DND-41 (cell line): ENCODE measurements around the gene ZSWIM4.
"Not testable (repeated sequence)": the region's sequence is repeated elsewhere in the genome, so short reads cannot be mapped to it uniquely, and the experiment has no call there.

Experiments
- ATAC-seq: fragments of 200-7000 bp; cut with Tn5 transposase; 3 replicates; pipeline ENCODE4 v1.9.1; 2021; ENCODE audit warnings: low read depth; ENCODE audit not compliant: insufficient read depth
- DNase-seq: peaks from one replicate; pipeline ENCODE4 v3.0.0-alpha.2; 2020
- H2AFZ ChIP-seq: 2 replicates; pipeline ENCODE4 v1.6.0; 2012; ENCODE audit warnings: low read depth, low read length
- H3K27ac ChIP-seq: 2 replicates; pipeline ENCODE4 v1.5.1; 2012; ENCODE audit warnings: low read length, inconsistent platforms
- H3K27me3 ChIP-seq: fragments of 200-600 bp; sonication (generic); 2 replicates; pipeline ENCODE4 v1.6.0; 2012; ENCODE audit warnings: low read length, mild to moderate bottlenecking, inconsistent platforms; ENCODE audit not compliant: insufficient read depth, poor library complexity
- H3K36me3 ChIP-seq: 2 replicates; pipeline ENCODE4 v1.5.1; 2012; ENCODE audit warnings: low read length, inconsistent platforms; ENCODE audit not compliant: insufficient read depth
- H3K4me1 ChIP-seq: 2 replicates; pipeline ENCODE4 v1.5.1; 2012; ENCODE audit warnings: mild to moderate bottlenecking, low read length; ENCODE audit not compliant: insufficient read depth
- H3K4me2 ChIP-seq: 2 replicates; pipeline ENCODE4 v1.6.0; 2012; ENCODE audit warnings: mild to moderate bottlenecking, moderate library complexity, low read length, inconsistent platforms; ENCODE audit not compliant: insufficient read depth
- H3K4me3 ChIP-seq, 2 experiments: fragments of 200-600 bp in 1 of 2; shearing (Covaris generic) in 1 of 2; 2 replicates each; pipeline ENCODE4 v1.5.1; 2012 to 2016; ENCODE audit warnings: inconsistent platforms in 2 of 2, low read length in 2 of 2, mild to moderate bottlenecking in 2 of 2, low read depth in 1 of 2, moderate library complexity in 1 of 2
- H3K79me2 ChIP-seq: 2 replicates; pipeline ENCODE4 v1.6.0; 2012; ENCODE audit warnings: low read length, inconsistent platforms; ENCODE audit not compliant: insufficient read depth
- H3K9ac ChIP-seq: 2 replicates; pipeline ENCODE4 v1.6.0; 2012; ENCODE audit warnings: low read depth, mild to moderate bottlenecking, inconsistent platforms, low read length, moderate library complexity
- H3K9me3 ChIP-seq: 2 replicates; pipeline ENCODE4 v1.5.1; 2012; ENCODE audit warnings: low read length, moderate library complexity, mild to moderate bottlenecking, inconsistent platforms; ENCODE audit not compliant: insufficient read depth, severe bottlenecking
- H4K20me1 ChIP-seq: 2 replicates; pipeline ENCODE4 v1.6.0; 2012; ENCODE audit warnings: low read length; ENCODE audit not compliant: insufficient read depth
- CTCF ChIP-seq: IDR thresholded peaks from 2 replicates; pipeline ENCODE4 v1.5.1; 2012; ENCODE audit warnings: borderline replicate concordance, low read length, moderate library complexity, mild to moderate bottlenecking; ENCODE audit not compliant: poor library complexity, severe bottlenecking; ENCODE audit errors: extremely low read depth
- EZH2 ChIP-seq: IDR thresholded peaks from 3 replicates; pipeline ENCODE4 v1.6.1; 2012; ENCODE audit warnings: borderline replicate concordance, low read depth, mild to moderate bottlenecking, moderate library complexity, low read length, inconsistent platforms; ENCODE audit not compliant: severe bottlenecking

The ZSWIM4 gene

GRCh38 chr19:13784731-13785452 lies 10.4 kb upstream of the ZSWIM4 start:
- no peaks in the 10 kb centered on the region for H3K36me3 ChIP-seq
- H3K79me2 ChIP-seq: no peaks in the 10 kb centered on the region
- no peaks in the 10 kb centered on the region for H4K20me1 ChIP-seq
- peak; percentile 75 for TF ChIP-seq CTCF
- no peak for TF ChIP-seq EZH2
- peak overlapping the region; percentile 77 for H2AFZ ChIP-seq
- peak; percentile 76 for DNase-seq
- H3K4me2 ChIP-seq: peak overlapping the region; percentile 43; the same call in 1 of the 2 replicates
- H3K4me3 ChIP-seq: no peak overlapping the region
- H3K9me3 ChIP-seq: no peaks in the 10 kb centered on the region
- ATAC-seq: peak; percentile 70
- peaks cover 39% of the 10 kb centered on the region for H3K4me1 ChIP-seq
- H3K27ac ChIP-seq: 0 out of 2 replicates have a peak overlapping the region, but pooled peaks have one; percentile 42
- H3K27me3 ChIP-seq: no peaks in the 10 kb centered on the region
- H3K9ac ChIP-seq: peak overlapping the region; percentile 43; the same call in 1 of the 2 replicates

GRCh38 chr19:13788991-13789390 lies 6.3 kb upstream of the ZSWIM4 start:
- no peak overlapping the region for H2AFZ ChIP-seq
- H3K27ac ChIP-seq: peak overlapping the region; percentile 78
- H4K20me1 ChIP-seq: no peaks in the 10 kb centered on the region
- no peaks in the 10 kb centered on the region for H3K79me2 ChIP-seq
- peaks cover 44% of the 10 kb centered on the region for H3K4me1 ChIP-seq
- ATAC-seq (peak; percentile 47), DNase-seq (peak; percentile 69)
- no peak overlapping the region for H3K4me2 ChIP-seq
- no peak overlapping the region for H3K4me3 ChIP-seq
- H3K9ac ChIP-seq: no peak overlapping the region
- TF ChIP-seq EZH2: no peak
- TF ChIP-seq CTCF: no peak
- H3K27me3 ChIP-seq: no peaks in the 10 kb centered on the region
- H3K9me3 ChIP-seq: no peaks in the 10 kb centered on the region
- H3K36me3 ChIP-seq: no peaks in the 10 kb centered on the region

- Histone ChIP-seq H3K4me1 (peaks cover 43% of the 10 kb centered on the region), H3K4me3 (no peak overlapping the region)
These were observed 4.9 kb upstream of the ZSWIM4 start for GRCh38 chr19:13790354-13790753.

GRCh38 chr19:13793317-13793716 lies 1.9 kb upstream of the ZSWIM4 start:
- not testable (repeated sequence) for H3K9me3 ChIP-seq, H3K4me3 ChIP-seq, H3K9ac ChIP-seq, H4K20me1 ChIP-seq, DNase-seq, H3K27me3 ChIP-seq, H3K27ac ChIP-seq, H3K36me3 ChIP-seq, H3K4me2 ChIP-seq, H2AFZ ChIP-seq, ATAC-seq
- H3K79me2 ChIP-seq: peaks cover 11% of the 10 kb centered on the region
- H3K4me1 ChIP-seq: peaks cover 42% of the 10 kb centered on the region

More at GRCh38 chr19:13790354-13790753, 4.9 kb upstream of the ZSWIM4 start:
- Histone ChIP-seq H3K4me2 (no peak overlapping the region), H4K20me1 (no peaks in the 10 kb centered on the region), H3K9ac (no peak overlapping the region), H3K9me3 (no peaks in the 10 kb centered on the region), H2AFZ (no peak overlapping the region), H3K79me2 (no peaks in the 10 kb centered on the region; the same call in 1 of the 2 replicates), H3K27ac (no peak overlapping the region), H3K27me3 (no peaks in the 10 kb centered on the region), H3K36me3 (no peaks in the 10 kb centered on the region)
- ATAC-seq (no peak), DNase-seq (no peak)
- TF ChIP-seq EZH2 (no peak), CTCF (no peak)
